Measurements from ENCODE around the gene FATE1.

DNA sequence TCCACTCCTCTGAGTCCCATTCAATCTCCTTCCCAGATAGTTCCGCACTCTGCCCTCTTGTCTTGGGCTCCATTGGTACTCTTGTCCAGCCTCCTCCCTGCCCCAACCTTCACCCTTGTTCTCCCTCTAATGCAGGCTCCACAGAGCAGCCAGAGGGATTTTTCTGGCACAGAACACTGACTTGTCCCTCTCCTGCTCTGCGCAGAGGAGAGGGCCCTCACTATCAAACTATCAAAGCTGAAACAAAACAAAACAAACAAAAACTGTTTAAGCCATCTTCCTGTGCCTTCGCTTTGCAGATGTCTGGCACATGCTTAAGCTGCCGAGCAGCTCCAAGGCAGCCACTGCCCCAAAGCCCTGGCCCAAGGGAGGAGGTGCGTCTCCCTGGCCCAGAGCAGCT is 21.7 kb downstream of the FATE1 start:
- TF ChIP-seq, protein P1, sequence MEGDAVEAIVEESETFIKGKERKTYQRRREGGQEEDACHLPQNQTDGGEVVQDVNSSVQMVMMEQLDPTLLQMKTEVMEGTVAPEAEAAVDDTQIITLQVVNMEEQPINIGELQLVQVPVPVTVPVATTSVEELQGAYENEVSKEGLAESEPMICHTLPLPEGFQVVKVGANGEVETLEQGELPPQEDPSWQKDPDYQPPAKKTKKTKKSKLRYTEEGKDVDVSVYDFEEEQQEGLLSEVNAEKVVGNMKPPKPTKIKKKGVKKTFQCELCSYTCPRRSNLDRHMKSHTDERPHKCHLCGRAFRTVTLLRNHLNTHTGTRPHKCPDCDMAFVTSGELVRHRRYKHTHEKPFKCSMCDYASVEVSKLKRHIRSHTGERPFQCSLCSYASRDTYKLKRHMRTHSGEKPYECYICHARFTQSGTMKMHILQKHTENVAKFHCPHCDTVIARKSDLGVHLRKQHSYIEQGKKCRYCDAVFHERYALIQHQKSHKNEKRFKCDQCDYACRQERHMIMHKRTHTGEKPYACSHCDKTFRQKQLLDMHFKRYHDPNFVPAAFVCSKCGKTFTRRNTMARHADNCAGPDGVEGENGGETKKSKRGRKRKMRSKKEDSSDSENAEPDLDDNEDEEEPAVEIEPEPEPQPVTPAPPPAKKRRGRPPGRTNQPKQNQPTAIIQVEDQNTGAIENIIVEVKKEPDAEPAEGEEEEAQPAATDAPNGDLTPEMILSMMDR (IDR thresholded peaks at IDR 0.05): no peak
- no peak for TF ChIP-seq POLR2AphosphoS5 (IDR thresholded peaks at IDR 0.05)
